ENCODE data around the gene IGSF21.

DNA sequence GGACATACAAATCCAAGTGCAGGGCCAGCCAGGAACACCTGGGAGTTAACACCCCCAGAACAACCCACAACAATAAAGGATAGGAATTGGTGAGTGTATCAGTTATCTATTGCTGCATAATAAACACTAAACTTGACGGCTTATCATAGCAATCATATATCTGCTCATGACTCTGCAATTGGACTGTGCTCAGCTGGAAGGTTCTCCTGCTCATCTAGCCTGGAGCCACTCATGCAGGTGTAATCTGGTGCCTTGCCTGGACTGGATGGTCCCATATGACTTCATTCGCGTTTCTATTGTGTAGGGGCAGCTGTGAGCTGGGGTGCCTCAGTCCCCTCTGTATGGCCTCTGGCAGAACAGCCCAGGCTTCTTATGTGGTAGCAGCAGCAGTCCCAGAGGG lies 296.9 kb downstream of the IGSF21 start:
- TF ChIP-seq, protein P1, sequence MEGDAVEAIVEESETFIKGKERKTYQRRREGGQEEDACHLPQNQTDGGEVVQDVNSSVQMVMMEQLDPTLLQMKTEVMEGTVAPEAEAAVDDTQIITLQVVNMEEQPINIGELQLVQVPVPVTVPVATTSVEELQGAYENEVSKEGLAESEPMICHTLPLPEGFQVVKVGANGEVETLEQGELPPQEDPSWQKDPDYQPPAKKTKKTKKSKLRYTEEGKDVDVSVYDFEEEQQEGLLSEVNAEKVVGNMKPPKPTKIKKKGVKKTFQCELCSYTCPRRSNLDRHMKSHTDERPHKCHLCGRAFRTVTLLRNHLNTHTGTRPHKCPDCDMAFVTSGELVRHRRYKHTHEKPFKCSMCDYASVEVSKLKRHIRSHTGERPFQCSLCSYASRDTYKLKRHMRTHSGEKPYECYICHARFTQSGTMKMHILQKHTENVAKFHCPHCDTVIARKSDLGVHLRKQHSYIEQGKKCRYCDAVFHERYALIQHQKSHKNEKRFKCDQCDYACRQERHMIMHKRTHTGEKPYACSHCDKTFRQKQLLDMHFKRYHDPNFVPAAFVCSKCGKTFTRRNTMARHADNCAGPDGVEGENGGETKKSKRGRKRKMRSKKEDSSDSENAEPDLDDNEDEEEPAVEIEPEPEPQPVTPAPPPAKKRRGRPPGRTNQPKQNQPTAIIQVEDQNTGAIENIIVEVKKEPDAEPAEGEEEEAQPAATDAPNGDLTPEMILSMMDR (conservative IDR thresholded peaks at IDR 0.05), result no peak
- no peak for TF ChIP-seq ZFX (IDR thresholded peaks at IDR 0.05)
